Stimulated activated CD4-positive, alpha-beta T cell treated with anti-CD3 and anti-CD28 coated beads, Interleukin-2, amount 100 ng/mL, for 24 hours (primary cell): ENCODE measurements around the gene PDE4D.
"Not testable (repeated sequence)": the region's sequence is repeated elsewhere in the genome, so short reads cannot be mapped to it uniquely, and the experiment has no call there.

Source experiments
- DNase-seq, 2 donors: peaks; one replicate each; pipeline ENCODE4 v3.0.0-alpha.2; 2020

Gene PDE4D

GRCh38 chr5:59496524-59497134 is 396.9 kb downstream of the PDE4D start:
- DNase-seq = no peak

- no peak for DNase-seq
These were observed 401.6 kb downstream of the PDE4D start for GRCh38 chr5:59491945-59492344.

GRCh38 chr5:59489551-59489950 is 404.0 kb downstream of the PDE4D start:
- no peak for DNase-seq

- DNase-seq = no peak
These were observed 405.5 kb downstream of the PDE4D start for GRCh38 chr5:59487772-59488729.

- no peak for DNase-seq
These were observed 406.3 kb downstream of the PDE4D start for GRCh38 chr5:59487068-59487686.

- DNase-seq = no peak
These were observed 407.0 kb downstream of the PDE4D start for GRCh38 chr5:59486508-59486907.

GRCh38 chr5:59485629-59486439 is 407.7 kb downstream of the PDE4D start:
- no peak for DNase-seq

GRCh38 chr5:59485107-59485506 is 408.4 kb downstream of the PDE4D start:
- no peak for DNase-seq

- DNase-seq = no peak
These were observed 408.9 kb downstream of the PDE4D start for GRCh38 chr5:59484618-59485017.

GRCh38 chr5:59483971-59484472 is 409.5 kb downstream of the PDE4D start:
- DNase-seq = no peak

GRCh38 chr5:59479086-59479485 is 414.4 kb downstream of the PDE4D start:
- DNase-seq = no peak

- DNase-seq = no peak
These were observed 419.2 kb downstream of the PDE4D start for GRCh38 chr5:59474324-59474723.

GRCh38 chr5:59473611-59474010 is 419.9 kb downstream of the PDE4D start:
- DNase-seq = no peak

- no peak for DNase-seq
These were observed 422.1 kb downstream of the PDE4D start for GRCh38 chr5:59471463-59471862.

- DNase-seq = no peak
These were observed 425.6 kb downstream of the PDE4D start for GRCh38 chr5:59467969-59468368.

GRCh38 chr5:59466271-59466670 is 427.3 kb downstream of the PDE4D start:
- DNase-seq = no peak

- DNase-seq = no peak
These were observed 428.6 kb downstream of the PDE4D start for GRCh38 chr5:59464969-59465368.

GRCh38 chr5:59463618-59464166 is 429.8 kb downstream of the PDE4D start:
- not testable (repeated sequence) for DNase-seq

- no peak for DNase-seq
These were observed 430.6 kb downstream of the PDE4D start for GRCh38 chr5:59462956-59463355.

GRCh38 chr5:59460368-59461153 is 433.0 kb downstream of the PDE4D start:
- no peak for DNase-seq

GRCh38 chr5:59458966-59459729 is 434.4 kb downstream of the PDE4D start:
- DNase-seq = no peak
